Esophagus mucosa (tissue), 1 donor: ENCODE measurements around the gene NCKAP1. TPM values are rescaled to one million over a fixed set of nuclear protein-coding genes. Genes with fewer than 3 reads are reported as not detected.

ENCODE experiments used
- ATAC-seq: fragments of 200-7000 bp; cut with Tn5 transposase; one replicate; pipeline ENCODE4 v1.9.1; 2020
- total RNA-seq: library from RNA; stranded (reverse); gene quantifications from one replicate; pipeline ENCODE4 v1.2.4, GENCODE V29; 2023
- donor health status: DM: yes; HTN: yes; CAD: no.

The NCKAP1 gene
- total RNA-seq, 1 donor from 2014 or later: 121 TPM

DNA sequence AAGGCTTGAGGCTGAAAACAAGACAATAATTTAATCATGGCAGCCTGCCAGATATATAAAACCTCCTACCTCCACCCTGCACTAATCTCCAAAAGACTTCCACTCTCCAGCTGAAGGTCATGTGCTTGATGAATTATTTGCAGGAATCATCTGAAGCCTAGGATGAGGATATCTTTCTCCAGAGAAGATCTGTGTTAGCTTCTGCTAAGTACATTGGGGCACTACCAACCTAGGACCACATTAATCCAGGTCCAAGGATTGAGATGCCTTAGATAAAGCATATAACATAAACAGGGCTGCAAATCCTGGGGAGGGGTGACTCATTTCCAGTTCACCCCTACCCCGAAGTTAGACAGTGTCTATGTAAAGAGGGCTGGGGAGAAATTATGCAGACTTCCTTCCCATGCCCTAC is 91.3 kb downstream of the NCKAP1 start:
- peak; percentile 37 for ATAC-seq

GRCh38 chr2:182943339-182943738 is 94.9 kb downstream of the NCKAP1 start:
- no peak for ATAC-seq

DNA sequence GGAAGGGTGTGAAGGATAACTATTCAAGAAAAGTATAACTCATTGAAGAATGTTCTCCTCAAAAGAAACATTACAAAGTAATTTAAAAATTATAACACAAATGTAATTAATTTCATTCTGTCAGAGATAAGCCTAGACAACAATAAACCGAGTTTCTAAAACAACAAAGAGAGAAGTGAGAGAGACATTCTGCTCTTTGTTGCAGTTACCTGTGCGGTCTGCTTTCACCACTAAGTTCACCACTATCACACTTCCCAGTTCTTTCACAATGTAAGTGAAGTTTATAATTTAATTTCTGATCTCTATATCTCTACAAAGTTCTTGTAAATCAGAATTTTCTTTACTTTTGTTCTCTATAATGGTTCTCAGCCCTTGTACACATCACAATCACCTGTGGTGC is 95.5 kb downstream of the NCKAP1 start:
- ATAC-seq: no peak

DNA sequence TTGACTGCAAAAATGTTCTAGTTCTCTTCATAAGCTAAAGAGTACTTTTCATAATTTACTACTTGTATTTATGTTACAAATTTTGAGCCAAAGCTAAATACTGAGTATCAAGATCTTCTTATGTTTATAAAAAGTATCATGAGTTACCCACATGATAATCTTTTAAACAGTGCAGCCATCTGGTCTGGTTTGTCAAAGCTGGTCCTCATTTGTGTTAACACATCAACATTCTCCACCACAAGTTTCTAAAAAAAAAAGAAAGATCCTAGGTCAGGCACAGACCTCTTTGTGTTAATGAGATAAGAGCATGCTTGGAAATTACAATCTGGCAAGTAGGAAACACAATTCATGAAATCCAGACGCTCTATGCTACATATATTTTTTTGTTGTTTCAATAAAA is 96.3 kb downstream of the NCKAP1 start:
- ATAC-seq: no peak

- no peak for ATAC-seq
Observed at GRCh38 chr2:182941121-182941722, 97.0 kb downstream of the NCKAP1 start.

DNA sequence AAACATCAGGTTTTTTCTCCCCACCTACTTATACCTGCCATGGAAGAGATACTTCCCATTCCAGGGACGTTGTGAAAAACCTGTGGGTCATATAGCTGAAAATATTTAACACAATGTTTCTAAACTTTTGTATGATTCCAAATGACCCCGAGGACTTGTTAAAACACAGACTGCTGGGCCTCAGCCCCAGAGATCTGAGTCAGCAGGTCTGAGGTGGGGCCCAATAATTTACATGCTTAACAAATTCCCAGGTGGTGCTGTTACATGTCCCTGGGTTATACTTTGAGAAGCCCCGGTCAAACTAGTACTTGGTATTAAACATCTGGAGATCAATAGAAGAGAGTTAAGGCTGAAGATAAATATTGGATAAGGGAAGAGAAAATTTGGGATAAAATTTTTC is 100.4 kb downstream of the NCKAP1 start:
- no peak for ATAC-seq

DNA sequence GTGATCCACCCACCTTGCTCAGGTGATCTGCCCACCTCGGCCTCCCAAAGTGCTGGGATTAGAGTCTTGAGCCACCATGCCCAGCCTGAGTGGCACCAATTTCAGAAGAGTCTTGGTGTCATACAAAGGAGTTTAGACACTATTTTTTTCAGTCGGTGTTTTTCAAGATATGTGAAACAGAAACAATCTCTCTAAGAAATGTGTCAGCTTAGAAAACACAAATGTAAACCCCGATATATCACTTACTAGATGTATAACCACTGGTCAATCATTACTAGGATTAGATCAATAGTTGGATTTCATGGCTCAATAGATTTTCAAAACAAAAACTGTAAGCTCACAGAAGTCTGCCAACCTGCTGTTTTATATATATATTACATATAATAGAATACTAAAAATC is 104.6 kb downstream of the NCKAP1 start:
- no peak for ATAC-seq

DNA sequence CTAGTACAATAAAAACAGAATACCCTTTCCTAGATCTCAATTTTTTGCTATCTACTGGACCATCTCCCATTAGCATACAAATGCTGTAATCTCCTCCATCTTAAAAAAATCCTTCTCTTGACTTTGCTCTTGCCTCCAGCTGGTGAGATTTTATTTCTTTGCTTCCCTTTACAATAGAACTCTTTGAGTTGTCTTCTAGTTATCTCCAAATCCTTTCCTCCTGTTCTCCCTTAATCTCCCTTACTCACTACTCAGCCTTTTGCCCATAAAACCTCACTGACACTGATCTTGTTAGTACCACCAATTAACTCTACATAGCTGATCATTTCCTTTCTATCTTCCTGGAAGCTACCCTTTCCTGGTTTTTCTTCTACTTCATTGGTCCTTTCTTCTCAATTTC is 108.3 kb downstream of the NCKAP1 start:
- ATAC-seq: no peak

DNA sequence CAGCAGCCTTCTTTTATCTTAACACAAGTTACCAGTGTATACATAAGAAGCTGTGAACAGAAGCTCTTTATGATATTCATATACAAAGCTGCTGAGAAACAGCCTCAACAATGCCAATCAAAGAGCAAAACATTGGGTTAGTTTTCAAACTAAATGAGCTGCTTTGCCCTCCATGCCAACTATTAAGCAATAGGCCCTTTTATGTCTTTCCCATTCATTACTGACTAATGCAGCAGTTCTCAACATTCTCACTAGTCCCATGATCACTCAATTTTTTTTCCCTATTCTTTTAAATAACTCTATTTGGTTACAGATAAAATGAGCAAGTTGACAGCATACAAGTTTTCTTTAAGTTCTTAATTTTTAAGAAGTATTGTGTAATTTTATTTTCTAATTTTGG is 114.0 kb downstream of the NCKAP1 start:
- ATAC-seq: peak; percentile 65

GRCh38 chr2:182921234-182921633 is 117.0 kb downstream of the NCKAP1 start:
- ATAC-seq: no peak

DNA sequence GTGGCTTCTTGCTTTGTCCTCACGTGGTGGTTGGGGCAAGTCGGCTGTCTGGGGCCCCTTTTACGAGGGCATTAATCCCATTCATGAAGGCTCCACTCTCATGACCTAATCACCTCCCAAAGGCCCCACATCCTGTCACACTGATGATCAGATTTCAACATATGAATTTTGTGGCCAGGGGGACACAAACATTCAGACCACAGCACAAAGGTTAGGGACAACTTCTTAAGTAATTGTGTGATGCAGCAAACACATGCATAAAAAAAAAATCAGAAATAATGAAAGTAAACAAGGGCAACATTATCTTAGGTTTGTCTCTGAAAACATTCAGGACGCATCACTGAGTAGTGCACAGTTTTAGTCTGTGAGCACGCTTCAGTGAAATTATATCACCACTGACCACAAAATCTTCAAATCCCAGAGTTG is 117.6 kb downstream of the NCKAP1 start:
- no peak for ATAC-seq

GRCh38 chr2:182920089-182920488 is 118.2 kb downstream of the NCKAP1 start:
- no peak for ATAC-seq

DNA sequence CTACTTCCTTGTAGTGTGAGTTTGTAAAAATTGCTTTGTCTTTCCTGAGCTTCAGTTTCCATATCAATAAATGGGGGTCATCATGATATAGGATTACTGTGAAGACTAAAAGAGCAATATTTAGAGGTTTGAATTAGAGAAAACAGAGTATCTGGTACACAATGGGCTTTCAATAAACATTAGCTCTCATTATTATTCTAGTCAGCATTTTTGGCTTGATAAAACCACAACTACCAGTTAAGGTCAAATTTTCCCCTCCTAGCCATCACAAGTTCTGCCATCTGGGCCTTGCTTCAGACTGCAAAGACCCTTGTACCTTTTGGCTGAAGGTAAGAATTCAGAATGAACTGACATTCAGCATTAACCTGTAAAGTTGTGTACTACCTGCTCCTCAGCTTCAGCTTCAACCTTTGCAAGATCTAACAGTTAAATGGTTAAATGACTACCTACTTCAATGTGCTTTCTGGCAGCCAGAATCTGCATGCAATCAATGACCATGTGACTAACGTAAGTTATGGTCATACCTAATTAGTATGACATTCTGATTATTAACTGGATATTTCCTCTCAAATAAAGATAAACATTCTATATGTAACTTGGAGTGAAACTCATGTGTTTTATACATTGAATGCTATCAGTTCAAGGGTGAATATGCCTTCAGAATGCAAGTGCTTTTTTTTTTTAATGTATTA is 119.2 kb downstream of the NCKAP1 start:
- ATAC-seq: no peak

GRCh38 chr2:182917924-182918323 is 120.3 kb downstream of the NCKAP1 start:
- no peak for ATAC-seq

DNA sequence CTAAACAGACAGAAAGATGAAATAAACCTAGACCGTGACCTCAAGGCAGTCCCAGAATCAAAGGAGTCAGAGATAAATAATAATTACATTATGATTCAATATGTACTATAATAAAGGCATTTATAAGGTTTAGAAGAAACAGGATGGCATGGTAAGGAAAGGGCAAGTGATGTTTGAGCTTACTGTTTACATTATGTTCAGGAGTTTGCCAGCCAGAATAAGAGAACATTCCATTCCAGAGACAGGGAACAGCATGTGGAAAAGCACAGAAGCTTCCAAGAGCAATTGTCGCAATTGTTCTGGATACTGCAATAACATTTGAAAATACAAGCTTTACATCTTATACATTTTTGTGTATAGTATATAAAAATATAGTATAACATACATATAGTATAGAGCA is 121.8 kb downstream of the NCKAP1 start:
- ATAC-seq: no peak

GRCh38 chr2:182915369-182916326 is 122.6 kb downstream of the NCKAP1 start:
- peak; percentile 82 for ATAC-seq

- peak; percentile 27 for ATAC-seq
Observed at GRCh38 chr2:182914852-182915251, 123.4 kb downstream of the NCKAP1 start.

- ATAC-seq: no peak
Observed at GRCh38 chr2:182913064-182913463, 125.2 kb downstream of the NCKAP1 start.

DNA sequence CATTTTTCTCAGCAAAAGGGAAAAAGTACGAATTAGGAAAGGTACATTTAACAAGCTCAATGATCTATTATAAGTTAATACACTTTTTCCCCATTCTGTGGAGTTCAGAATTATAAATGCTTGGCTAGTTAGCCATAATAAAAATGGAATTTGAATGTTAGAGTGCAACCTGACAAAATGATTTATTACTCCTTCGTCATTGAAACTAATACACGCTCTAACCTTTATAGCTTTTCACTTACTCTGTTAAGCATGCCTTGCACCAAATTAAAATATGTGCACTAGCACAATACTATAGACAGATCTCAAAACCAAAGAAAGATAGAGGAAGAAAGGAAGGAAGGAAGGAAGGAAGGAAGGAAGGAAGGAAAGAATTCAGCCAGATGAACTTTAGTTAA is 125.7 kb downstream of the NCKAP1 start:
- ATAC-seq: no peak

GRCh38 chr2:182911813-182912517 is 126.3 kb downstream of the NCKAP1 start:
- ATAC-seq: no peak

DNA sequence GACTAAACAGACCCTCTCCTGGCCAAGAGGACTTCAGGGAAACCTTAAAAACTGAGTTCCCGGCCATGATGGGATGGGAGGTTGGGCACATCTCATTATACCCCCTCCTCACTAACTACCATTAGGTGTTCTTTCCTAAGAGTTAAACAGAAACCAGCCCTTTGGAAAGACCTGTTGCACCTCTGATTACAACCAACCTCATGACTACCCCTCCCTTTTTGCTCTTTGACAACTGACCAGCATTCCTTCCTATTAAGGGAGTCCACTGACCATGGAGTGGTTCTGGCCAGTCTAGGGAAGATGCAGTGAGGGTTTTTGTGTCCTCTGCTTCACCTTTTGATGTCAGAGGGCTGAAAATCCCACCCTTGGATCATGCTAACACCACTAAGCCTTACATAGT is 127.3 kb downstream of the NCKAP1 start:
- no peak for ATAC-seq

DNA sequence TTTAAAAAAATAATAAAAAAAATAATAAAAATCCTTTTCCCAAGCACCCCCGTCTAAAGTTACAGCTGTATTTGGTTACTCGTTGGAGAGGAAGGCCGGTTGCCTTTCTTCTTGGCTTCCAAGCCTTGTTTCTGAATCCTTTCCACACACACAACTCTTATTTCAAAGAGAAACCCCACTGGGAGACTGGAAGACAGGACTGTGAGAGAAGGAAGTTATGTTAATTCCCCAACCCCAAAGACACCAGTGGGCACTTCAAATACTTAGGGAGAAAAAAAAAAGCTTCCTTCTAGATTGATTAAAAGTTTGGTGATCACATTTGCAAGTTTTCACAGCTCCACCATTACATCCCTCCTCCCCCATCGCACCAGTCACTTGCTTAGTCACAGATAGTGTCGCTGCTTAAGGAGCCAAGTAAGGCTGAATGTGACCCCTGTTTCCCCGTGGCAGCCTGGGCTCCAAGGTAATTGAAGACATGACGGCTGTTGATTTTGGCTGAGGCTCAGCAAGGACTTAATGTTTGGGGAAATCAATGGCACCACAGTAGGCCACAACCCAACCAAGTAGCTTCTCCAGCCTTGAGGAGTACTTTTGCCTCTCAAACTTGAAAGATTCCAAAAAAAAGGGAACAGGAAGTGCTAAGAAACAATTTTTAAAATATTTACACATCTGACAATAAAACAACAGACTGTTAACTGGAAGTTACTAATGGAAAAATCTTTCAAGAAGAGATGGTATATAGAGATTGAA is 131.0 kb downstream of the NCKAP1 start:
- no peak for ATAC-seq
